Activated T-helper 2 cell treated with anti-CD3 and anti-CD28 coated beads, Interferon-gamma antibody, Interleukin-2, Interleukin-4, amounts not matched to agents 10 μg/mL and 5 μg/mL and 100 μg/mL, durations not matched to agents 14 hours and 24 hours and 36 hours (primary cell): Measurements from ENCODE around the gene RNF115. TPM values are rescaled to one million over a fixed set of nuclear protein-coding genes. Genes with fewer than 3 reads are reported as not detected.
"Not testable (repeated sequence)": the region's sequence is repeated elsewhere in the genome, so short reads cannot be mapped to it uniquely, and the experiment has no call there.

Experiments
- DNase-seq: peaks from one replicate; pipeline ENCODE4 v3.0.0; 2021; ENCODE audit warnings: low spot score
- H3K27ac Mint-ChIP-seq: one replicate; pipeline ENCODE4 v1.8.0; 2021; ENCODE audit warnings: mixed read lengths
- H3K27me3 Mint-ChIP-seq: one replicate; pipeline ENCODE4 v1.8.0; 2021; ENCODE audit warnings: low read depth, mixed read lengths
- H3K36me3 Mint-ChIP-seq: one replicate; pipeline ENCODE4 v1.8.0; 2021; ENCODE audit warnings: low read depth, mixed read lengths
- H3K4me1 Mint-ChIP-seq: one replicate; pipeline ENCODE4 v1.8.0; 2021; ENCODE audit warnings: low read depth, mixed read lengths
- H3K4me3 Mint-ChIP-seq: one replicate; pipeline ENCODE4 v1.8.0; 2021; ENCODE audit warnings: low read depth, mild to moderate bottlenecking, moderate library complexity, mixed read lengths
- H3K9me3 Mint-ChIP-seq: one replicate; pipeline ENCODE4 v1.8.0; 2021; ENCODE audit warnings: mixed read lengths
- intact Hi-C: fragments of 100-400 bp; cut with micrococcal nuclease; formaldehyde crosslinking; loops from one replicate; pipeline ENCODE4 v1.15.1; 2023
- total RNA-seq: library from RNA; stranded (reverse); gene quantifications from 2 replicates; pipeline ENCODE4 v1.2.3, GENCODE V29; 2022

Gene RNF115
- total RNA-seq, 1 donor from 2014 or later: 15.5 TPM

DNA sequence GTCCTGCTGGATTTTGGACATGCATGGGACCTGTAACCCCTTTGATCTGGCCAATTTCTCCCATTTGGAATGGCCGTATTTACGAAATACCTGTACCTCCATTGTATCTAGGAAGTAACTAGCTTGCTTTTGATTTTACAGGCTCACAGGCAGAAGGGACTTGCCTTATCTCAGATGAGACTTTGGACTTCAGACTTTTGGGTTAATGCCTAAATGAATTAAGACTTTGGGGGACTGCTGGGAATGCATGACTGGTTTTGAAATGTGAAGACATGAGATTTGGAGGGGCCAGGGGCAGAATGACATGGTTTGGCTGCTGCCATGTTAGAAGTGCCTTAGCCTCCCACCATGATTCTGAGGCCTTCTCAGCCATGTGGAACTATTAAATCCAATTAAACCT lies 61.9 kb downstream of the RNF115 start:
- H3K27me3 Mint-ChIP-seq, H3K27ac Mint-ChIP-seq, H3K4me1 Mint-ChIP-seq, intact Hi-C loops, H3K4me3 Mint-ChIP-seq, DNase-seq: not testable (repeated sequence)
- Mint-ChIP-seq H3K36me3 (peaks cover 57% of the 10 kb centered on the region), H3K9me3 (peaks cover 17% of the 10 kb centered on the region)

- H3K36me3 Mint-ChIP-seq: peaks cover 58% of the 10 kb centered on the region
- H3K27ac Mint-ChIP-seq, DNase-seq, H3K27me3 Mint-ChIP-seq, intact Hi-C loops, H3K4me3 Mint-ChIP-seq, H3K4me1 Mint-ChIP-seq: not testable (repeated sequence)
- peaks cover 17% of the 10 kb centered on the region for H3K9me3 Mint-ChIP-seq
These were observed 62.4 kb downstream of the RNF115 start for GRCh38 chr1:145761498-145761897.

DNA sequence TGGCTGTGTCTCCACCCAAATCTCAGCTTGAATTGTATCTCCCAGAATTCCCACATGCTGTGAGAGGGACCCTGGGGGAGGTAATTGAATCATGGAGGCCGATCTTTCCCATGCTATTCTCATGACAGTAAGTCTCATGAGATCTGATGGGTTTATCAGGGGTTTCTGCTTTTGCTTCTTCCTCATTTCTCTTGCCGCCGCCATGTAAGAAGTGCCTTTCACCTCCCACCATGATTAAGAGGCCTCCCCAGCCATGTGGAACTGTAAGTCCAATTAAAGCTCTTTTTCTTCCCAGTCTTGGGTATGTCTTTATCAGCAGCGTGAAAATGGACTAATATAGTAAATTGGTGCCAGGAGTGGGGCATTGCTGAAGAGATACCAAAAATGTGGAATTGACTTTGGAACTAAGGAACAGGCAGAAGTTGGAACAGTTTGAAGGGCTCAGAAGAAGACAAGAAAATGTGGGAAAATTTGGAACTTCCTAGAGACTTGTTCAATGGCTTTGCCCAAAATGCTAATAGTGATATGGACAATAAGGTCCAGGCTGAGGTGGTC lies 63.4 kb downstream of the RNF115 start:
- peaks cover 17% of the 10 kb centered on the region for H3K9me3 Mint-ChIP-seq
- H3K4me3 Mint-ChIP-seq, intact Hi-C loops, H3K27me3 Mint-ChIP-seq, H3K4me1 Mint-ChIP-seq, H3K27ac Mint-ChIP-seq, DNase-seq: not testable (repeated sequence)
- H3K36me3 Mint-ChIP-seq: peaks cover 59% of the 10 kb centered on the region

- DNase-seq: no peak
- intact Hi-C loops: no loop called here
- H3K27ac Mint-ChIP-seq: no peak overlapping the region
- peaks cover 58% of the 10 kb centered on the region for H3K36me3 Mint-ChIP-seq
- H3K4me1 Mint-ChIP-seq: peaks cover 4% of the 10 kb centered on the region
- no peaks in the 10 kb centered on the region for H3K27me3 Mint-ChIP-seq
- peaks cover 17% of the 10 kb centered on the region for H3K9me3 Mint-ChIP-seq
- no peak overlapping the region for H3K4me3 Mint-ChIP-seq
These were observed 64.2 kb downstream of the RNF115 start for GRCh38 chr1:145759721-145760120.

DNA sequence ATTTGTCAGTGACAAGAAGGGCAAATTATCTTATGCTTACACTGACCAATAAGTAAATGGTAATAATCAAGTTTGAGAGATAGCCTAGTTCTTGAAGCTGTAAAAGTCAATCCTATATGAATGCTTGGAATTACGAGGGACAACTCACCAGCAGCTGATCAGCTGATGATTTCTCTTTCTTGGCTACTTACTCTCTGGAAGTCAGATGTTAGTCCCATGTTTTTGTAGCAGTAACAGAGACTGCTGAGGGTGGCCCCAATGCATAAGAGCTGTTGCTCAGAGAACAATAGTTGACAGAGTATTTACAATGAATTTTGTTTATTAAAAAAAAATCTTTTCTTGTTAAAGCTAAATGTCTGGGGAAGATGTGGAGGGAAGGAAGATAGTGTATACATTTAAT lies 65.3 kb downstream of the RNF115 start:
- Mint-ChIP-seq H3K4me1 (peaks cover 4% of the 10 kb centered on the region), H3K9me3 (peaks cover 17% of the 10 kb centered on the region), H3K36me3 (peaks cover 56% of the 10 kb centered on the region), H3K27me3 (no peaks in the 10 kb centered on the region), H3K4me3 (no peak overlapping the region), H3K27ac (no peak overlapping the region)
- intact Hi-C loops: no loop called here
- no peak for DNase-seq

GRCh38 chr1:145758116-145758515 lies 65.8 kb downstream of the RNF115 start:
- no peak overlapping the region for H3K27ac Mint-ChIP-seq
- DNase-seq: no peak
- intact Hi-C loops: no loop called here
- no peak overlapping the region for H3K4me3 Mint-ChIP-seq
- peaks cover 56% of the 10 kb centered on the region for H3K36me3 Mint-ChIP-seq
- no peaks in the 10 kb centered on the region for H3K27me3 Mint-ChIP-seq
- peaks cover 17% of the 10 kb centered on the region for H3K9me3 Mint-ChIP-seq
- peaks cover 4% of the 10 kb centered on the region for H3K4me1 Mint-ChIP-seq

GRCh38 chr1:145757420-145757819 lies 66.5 kb downstream of the RNF115 start:
- H3K36me3 Mint-ChIP-seq: peaks cover 49% of the 10 kb centered on the region
- no peaks in the 10 kb centered on the region for H3K27me3 Mint-ChIP-seq
- H3K9me3 Mint-ChIP-seq: peaks cover 17% of the 10 kb centered on the region
- H3K27ac Mint-ChIP-seq: no peak overlapping the region
- no peak overlapping the region for H3K4me3 Mint-ChIP-seq
- DNase-seq: no peak
- intact Hi-C loops: no loop called here
- H3K4me1 Mint-ChIP-seq: peaks cover 4% of the 10 kb centered on the region

DNA sequence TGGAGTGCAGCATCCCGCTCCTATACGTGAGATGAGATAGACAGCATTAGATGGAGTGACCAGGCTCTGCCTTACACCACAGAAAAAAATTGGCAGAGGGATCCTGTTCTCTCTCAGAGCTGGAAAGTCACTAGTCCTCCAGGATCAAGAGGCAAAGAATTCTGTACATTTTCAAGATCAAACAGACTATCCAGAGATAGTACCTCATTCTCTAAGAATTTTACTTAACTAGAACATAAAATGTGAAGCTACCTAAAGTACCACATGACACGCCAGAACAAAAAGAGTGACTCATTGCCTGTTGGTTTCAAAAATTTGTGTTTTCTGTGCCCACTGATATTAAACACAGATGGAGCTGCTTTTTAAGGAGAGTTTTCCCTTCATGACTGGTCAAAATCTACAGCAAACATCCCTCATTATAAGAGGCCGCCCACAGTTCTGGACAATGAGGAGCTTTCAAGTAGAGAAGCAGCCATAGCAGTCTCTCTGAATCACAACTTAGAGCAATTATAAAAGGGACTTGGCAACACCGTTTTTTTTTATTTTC lies 72.3 kb downstream of the RNF115 start:
- H3K27ac Mint-ChIP-seq: no peak overlapping the region
- no peaks in the 10 kb centered on the region for H3K27me3 Mint-ChIP-seq
- H3K36me3 Mint-ChIP-seq: peaks cover 38% of the 10 kb centered on the region
- intact Hi-C loops: no loop called here
- no peak overlapping the region for H3K4me3 Mint-ChIP-seq
- H3K4me1 Mint-ChIP-seq: peaks cover 8% of the 10 kb centered on the region
- H3K9me3 Mint-ChIP-seq: no peaks in the 10 kb centered on the region
- no peak for DNase-seq

DNA sequence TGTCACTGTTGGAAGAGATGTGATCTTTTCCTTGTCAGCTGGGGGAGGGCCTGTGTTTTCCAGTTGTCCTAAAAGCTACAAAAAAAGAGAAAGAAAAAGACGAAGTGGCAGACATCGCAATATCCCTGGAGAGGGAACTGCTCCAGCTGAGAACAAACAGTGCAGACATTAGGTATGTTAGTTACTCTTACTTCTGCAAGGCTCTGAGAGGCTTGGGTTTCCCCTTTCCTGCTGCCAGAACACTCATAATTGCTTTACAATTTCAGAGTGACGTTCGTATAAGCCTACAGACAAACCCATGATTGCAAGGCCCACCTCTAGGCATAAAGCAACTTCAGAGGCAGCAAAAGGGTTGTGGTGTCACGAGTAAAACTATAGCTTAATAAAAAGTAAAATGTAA lies 73.5 kb downstream of the RNF115 start:
- H3K4me3 Mint-ChIP-seq: no peak overlapping the region

DNA sequence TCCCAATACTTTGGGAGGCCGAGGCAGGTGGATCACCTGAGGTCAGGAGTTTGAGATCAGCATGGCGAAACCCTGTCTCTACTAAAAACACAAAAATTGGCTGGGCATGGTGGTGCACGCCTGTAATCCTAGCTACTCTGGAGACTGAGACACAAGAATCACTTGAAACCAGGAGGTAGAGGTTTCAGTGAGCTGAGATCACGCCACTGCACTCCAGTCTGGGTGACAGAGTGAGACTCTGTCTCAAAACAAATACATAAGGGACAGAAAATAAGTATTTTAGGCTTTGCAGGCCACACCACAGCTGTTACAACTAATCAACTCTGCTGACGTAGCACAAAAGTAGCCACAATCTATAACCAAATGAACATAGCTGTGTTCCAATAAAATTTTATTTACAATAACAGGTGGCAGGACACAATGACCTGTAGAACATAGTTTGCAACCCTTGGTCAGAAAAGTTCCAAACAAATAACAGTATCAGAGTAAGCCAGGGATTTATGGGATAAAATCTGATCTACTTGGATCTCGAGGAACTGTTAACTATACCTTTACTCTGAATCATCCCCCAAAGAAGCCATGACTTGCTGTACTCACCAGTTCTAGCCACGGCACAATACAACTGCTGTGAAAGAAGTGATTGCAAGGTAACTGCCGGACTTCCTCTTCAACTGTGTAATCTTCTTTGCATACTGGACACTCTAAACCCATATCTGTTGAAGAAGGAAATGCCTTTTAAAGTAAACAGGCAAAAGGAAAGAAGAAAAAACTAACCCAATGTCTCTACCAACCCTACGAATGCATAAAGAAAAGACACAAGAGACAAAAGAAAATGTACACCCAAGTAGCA lies 76.3 kb downstream of the RNF115 start:
- H3K4me3 Mint-ChIP-seq: no peak overlapping the region
- peaks cover 52% of the 10 kb centered on the region for H3K36me3 Mint-ChIP-seq
- H3K4me1 Mint-ChIP-seq: peaks cover 8% of the 10 kb centered on the region
- no peaks in the 10 kb centered on the region for H3K27me3 Mint-ChIP-seq
- intact Hi-C loops: no loop called here
- H3K27ac Mint-ChIP-seq: no peak overlapping the region
- no peak for DNase-seq
- no peaks in the 10 kb centered on the region for H3K9me3 Mint-ChIP-seq

More for the DNA sequence above, 73.5 kb downstream of the RNF115 start:
- Mint-ChIP-seq H3K27me3 (no peaks in the 10 kb centered on the region), H3K9me3 (no peaks in the 10 kb centered on the region), H3K4me1 (peaks cover 8% of the 10 kb centered on the region), H3K36me3 (peaks cover 36% of the 10 kb centered on the region), H3K27ac (no peak overlapping the region)
- intact Hi-C loops: no loop called here
- DNase-seq: no peak

- Mint-ChIP-seq H3K9me3 (no peaks in the 10 kb centered on the region), H3K36me3 (peaks cover 29% of the 10 kb centered on the region), H3K4me3 (no peak overlapping the region), H3K27me3 (no peaks in the 10 kb centered on the region), H3K27ac (no peak overlapping the region), H3K4me1 (no peaks in the 10 kb centered on the region)
- DNase-seq: no peak
- intact Hi-C loops: no loop called here
These were observed 83.6 kb downstream of the RNF115 start for GRCh38 chr1:145740269-145740668.

DNA sequence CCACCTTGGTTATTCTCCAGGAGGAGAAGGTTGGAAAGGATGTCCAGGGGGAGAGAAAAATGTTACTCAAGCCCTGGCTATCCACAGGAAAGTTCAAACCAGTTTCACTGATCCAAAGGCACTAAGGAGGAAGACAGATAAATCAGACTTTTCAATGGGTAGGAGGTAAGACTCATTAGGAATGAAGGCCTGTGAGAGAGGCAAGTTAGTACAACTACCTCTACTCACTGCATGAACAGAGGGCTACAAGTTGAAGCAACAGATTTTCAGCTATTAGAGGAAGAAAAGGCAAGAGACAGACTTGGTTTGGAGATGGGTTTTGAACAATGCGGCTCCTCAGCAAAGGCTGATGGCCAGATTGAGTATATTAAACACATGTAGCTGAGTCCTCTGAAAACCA lies 87.7 kb downstream of the RNF115 start:
- H3K27me3 Mint-ChIP-seq: no peaks in the 10 kb centered on the region
- no peaks in the 10 kb centered on the region for H3K9me3 Mint-ChIP-seq
- no peak overlapping the region for H3K27ac Mint-ChIP-seq
- intact Hi-C loops: no loop called here
- H3K4me1 Mint-ChIP-seq: no peaks in the 10 kb centered on the region
- H3K4me3 Mint-ChIP-seq: no peak overlapping the region
- H3K36me3 Mint-ChIP-seq: peaks cover 2% of the 10 kb centered on the region
- no peak for DNase-seq

- H3K4me3 Mint-ChIP-seq: no peak overlapping the region
- H3K9me3 Mint-ChIP-seq: no peaks in the 10 kb centered on the region
- no peaks in the 10 kb centered on the region for H3K36me3 Mint-ChIP-seq
These were observed 93.0 kb downstream of the RNF115 start for GRCh38 chr1:145730900-145731299.

More at GRCh38 chr1:145730900-145731299, 93.0 kb downstream of the RNF115 start:
- Mint-ChIP-seq H3K27me3 (no peaks in the 10 kb centered on the region), H3K4me1 (peaks cover 4% of the 10 kb centered on the region), H3K27ac (no peak overlapping the region)
- intact Hi-C loops: no loop called here
- DNase-seq: no peak
